ENCODE measurements around the gene ZIC5. TPM values are rescaled to one million over a fixed set of nuclear protein-coding genes. Genes with fewer than 3 reads are reported as not detected.

The ZIC5 gene
- total and polyA plus RNA-seq, 2 of the 13 experiments (the other 11 are each of a cell fraction or from before 2014, with no cell fraction given): 0.02 to 0.07 TPM

DNA sequence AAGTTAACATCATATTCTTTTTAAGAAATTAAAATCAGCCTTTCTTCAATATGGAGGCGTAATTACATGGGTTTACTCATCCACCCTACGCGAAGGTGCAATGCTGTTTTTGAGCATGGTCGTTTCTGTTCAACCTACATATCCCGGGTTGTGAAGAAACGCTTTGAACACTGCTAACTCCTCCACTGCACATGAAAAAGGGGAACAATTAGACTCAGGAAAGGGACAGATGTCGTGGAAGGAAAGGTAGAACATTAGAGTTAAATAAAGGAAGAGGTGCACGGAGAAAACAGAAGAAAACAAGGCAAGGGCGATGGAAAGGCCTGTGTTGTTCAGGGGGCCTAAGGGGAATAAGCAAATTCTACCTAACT, 4.1 kb downstream of the ZIC5 start (continued):
- no peak for TF ChIP-seq THRA (CRISPR knock-in tag; IDR thresholded peaks at IDR 0.05; ENCODE audit: borderline replicate concordance)
- TF ChIP-seq ZNF546 (CRISPR knock-in tag; conservative IDR thresholded peaks at IDR 0.05): no peak
- TF ChIP-seq, protein P1, sequence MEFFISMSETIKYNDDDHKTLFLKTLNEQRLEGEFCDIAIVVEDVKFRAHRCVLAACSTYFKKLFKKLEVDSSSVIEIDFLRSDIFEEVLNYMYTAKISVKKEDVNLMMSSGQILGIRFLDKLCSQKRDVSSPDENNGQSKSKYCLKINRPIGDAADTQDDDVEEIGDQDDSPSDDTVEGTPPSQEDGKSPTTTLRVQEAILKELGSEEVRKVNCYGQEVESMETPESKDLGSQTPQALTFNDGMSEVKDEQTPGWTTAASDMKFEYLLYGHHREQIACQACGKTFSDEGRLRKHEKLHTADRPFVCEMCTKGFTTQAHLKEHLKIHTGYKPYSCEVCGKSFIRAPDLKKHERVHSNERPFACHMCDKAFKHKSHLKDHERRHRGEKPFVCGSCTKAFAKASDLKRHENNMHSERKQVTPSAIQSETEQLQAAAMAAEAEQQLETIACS (CRISPR knock-in tag; IDR thresholded peaks at IDR 0.05): no peak
- TF ChIP-seq, protein P2, sequence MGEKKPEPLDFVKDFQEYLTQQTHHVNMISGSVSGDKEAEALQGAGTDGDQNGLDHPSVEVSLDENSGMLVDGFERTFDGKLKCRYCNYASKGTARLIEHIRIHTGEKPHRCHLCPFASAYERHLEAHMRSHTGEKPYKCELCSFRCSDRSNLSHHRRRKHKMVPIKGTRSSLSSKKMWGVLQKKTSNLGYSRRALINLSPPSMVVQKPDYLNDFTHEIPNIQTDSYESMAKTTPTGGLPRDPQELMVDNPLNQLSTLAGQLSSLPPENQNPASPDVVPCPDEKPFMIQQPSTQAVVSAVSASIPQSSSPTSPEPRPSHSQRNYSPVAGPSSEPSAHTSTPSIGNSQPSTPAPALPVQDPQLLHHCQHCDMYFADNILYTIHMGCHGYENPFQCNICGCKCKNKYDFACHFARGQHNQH (CRISPR knock-in tag; IDR thresholded peaks at IDR 0.05): no peak
- TF ChIP-seq, protein P3, sequence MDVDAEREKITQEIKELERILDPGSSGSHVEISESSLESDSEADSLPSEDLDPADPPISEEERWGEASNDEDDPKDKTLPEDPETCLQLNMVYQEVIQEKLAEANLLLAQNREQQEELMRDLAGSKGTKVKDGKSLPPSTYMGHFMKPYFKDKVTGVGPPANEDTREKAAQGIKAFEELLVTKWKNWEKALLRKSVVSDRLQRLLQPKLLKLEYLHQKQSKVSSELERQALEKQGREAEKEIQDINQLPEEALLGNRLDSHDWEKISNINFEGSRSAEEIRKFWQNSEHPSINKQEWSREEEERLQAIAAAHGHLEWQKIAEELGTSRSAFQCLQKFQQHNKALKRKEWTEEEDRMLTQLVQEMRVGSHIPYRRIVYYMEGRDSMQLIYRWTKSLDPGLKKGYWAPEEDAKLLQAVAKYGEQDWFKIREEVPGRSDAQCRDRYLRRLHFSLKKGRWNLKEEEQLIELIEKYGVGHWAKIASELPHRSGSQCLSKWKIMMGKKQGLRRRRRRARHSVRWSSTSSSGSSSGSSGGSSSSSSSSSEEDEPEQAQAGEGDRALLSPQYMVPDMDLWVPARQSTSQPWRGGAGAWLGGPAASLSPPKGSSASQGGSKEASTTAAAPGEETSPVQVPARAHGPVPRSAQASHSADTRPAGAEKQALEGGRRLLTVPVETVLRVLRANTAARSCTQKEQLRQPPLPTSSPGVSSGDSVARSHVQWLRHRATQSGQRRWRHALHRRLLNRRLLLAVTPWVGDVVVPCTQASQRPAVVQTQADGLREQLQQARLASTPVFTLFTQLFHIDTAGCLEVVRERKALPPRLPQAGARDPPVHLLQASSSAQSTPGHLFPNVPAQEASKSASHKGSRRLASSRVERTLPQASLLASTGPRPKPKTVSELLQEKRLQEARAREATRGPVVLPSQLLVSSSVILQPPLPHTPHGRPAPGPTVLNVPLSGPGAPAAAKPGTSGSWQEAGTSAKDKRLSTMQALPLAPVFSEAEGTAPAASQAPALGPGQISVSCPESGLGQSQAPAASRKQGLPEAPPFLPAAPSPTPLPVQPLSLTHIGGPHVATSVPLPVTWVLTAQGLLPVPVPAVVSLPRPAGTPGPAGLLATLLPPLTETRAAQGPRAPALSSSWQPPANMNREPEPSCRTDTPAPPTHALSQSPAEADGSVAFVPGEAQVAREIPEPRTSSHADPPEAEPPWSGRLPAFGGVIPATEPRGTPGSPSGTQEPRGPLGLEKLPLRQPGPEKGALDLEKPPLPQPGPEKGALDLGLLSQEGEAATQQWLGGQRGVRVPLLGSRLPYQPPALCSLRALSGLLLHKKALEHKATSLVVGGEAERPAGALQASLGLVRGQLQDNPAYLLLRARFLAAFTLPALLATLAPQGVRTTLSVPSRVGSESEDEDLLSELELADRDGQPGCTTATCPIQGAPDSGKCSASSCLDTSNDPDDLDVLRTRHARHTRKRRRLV (CRISPR knock-in tag; IDR thresholded peaks at IDR 0.05): no peak
- no peak for TF ChIP-seq PAX8 (CRISPR knock-in tag; IDR thresholded peaks at IDR 0.05; ENCODE audit: borderline replicate concordance)
- no peak for TF ChIP-seq PHF8 (CRISPR knock-in tag; IDR thresholded peaks at IDR 0.05)
- no peak for TF ChIP-seq STAT5B (CRISPR knock-in tag; IDR thresholded peaks at IDR 0.05)
- no peak for TF ChIP-seq RFX1 (IDR thresholded peaks at IDR 0.05)
- TF ChIP-seq CCDC6 (CRISPR knock-in tag; IDR thresholded peaks at IDR 0.05): no peak
